ENCODE data around the gene CYP1A2. TPM values are rescaled to one million over a fixed set of nuclear protein-coding genes. Genes with fewer than 3 reads are reported as not detected.

The CYP1A2 gene

GRCh38 chr15:74802862-74803447 is 54.3 kb downstream of the CYP1A2 start:
- Histone ChIP-seq H3K27me3 (ENCODE audit: insufficient read depth, low read length, poor library complexity) (no peaks in the 10 kb centered on the region), H3K4me2 (ENCODE audit: low read length) (no peak overlapping the region), H3K27ac (ENCODE audit: low read depth, low read length) (no peak overlapping the region), H3K79me2 (ENCODE audit: control insufficient read depth, insufficient read depth, low read length) (no peaks in the 10 kb centered on the region), H3K36me3 (ENCODE audit: control insufficient read depth, insufficient read depth, low read length) (peaks cover 11% of the 10 kb centered on the region), H2BK5ac (ENCODE audit: low read length) (no peak overlapping the region), H3K18ac (ENCODE audit: low read length) (no peak overlapping the region), H4K8ac (ENCODE audit: low read depth, low read length) (no peak overlapping the region), H3K56ac (ENCODE audit: low read length) (no peak overlapping the region), H3K4ac (ENCODE audit: low read depth, low read length) (no peak overlapping the region), H3K79me1 (ENCODE audit: low read length) (no peaks in the 10 kb centered on the region), H3K9ac (ENCODE audit: low read length) (no peak overlapping the region), H2BK120ac (ENCODE audit: low read depth, low read length) (no peak overlapping the region), H4K5ac (ENCODE audit: low read length) (no peak overlapping the region), H3K23ac (ENCODE audit: low read length) (no peak overlapping the region), H2AK5ac (ENCODE audit: low read length) (no peak overlapping the region), H3K4me3 (ENCODE audit: low read length) (no peak overlapping the region), H2BK15ac (replicated peaks; ENCODE audit: low read depth) (no peak overlapping the region), H3K4me1 (ENCODE audit: control insufficient read depth, low read depth, low read length) (no peaks in the 10 kb centered on the region)
- no peak for DNase-seq
- no CpG with 5 or more reads among the region's 31 CpGs for WGBS (ENCODE audit: extremely low coverage, insufficient coverage, low lambda C conversion rate)

DNA sequence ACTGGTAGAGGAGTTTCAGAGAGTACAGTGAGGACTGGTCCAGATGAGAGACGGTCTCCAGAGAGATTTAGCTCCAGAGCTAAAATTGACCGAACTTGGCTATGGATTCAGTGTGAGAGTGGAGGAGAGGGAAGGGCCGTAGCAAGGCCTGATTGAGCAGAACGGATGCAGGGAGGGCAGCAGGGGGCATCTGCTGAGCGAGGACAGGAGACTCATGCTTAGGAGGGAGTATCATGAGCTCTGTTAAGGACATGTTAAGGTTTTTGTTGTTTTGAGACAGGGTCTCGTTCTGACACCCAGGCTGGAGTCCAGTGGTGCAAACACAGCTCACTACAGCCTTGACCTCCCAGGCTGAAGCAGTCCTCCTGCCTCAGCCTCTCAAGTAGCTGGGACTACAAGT is 56.3 kb downstream of the CYP1A2 start:
- Histone ChIP-seq H2BK15ac (replicated peaks; ENCODE audit: low read depth) (no peak overlapping the region), H3K4ac (ENCODE audit: low read depth, low read length) (no peak overlapping the region), H2BK120ac (ENCODE audit: low read depth, low read length) (no peak overlapping the region), H3K23ac (ENCODE audit: low read length) (no peak overlapping the region), H3K27me3 (ENCODE audit: insufficient read depth, low read length, poor library complexity) (no peaks in the 10 kb centered on the region), H3K18ac (ENCODE audit: low read length) (no peak overlapping the region), H3K79me1 (ENCODE audit: low read length) (no peaks in the 10 kb centered on the region), H3K56ac (ENCODE audit: low read length) (no peak overlapping the region), H3K79me2 (ENCODE audit: control insufficient read depth, insufficient read depth, low read length) (no peaks in the 10 kb centered on the region), H3K4me1 (ENCODE audit: control insufficient read depth, low read depth, low read length) (no peaks in the 10 kb centered on the region), H3K4me2 (ENCODE audit: low read length) (no peak overlapping the region), H3K9ac (ENCODE audit: low read length) (no peak overlapping the region), H2BK5ac (ENCODE audit: low read length) (no peak overlapping the region), H4K5ac (ENCODE audit: low read length) (no peak overlapping the region), H2AK5ac (ENCODE audit: low read length) (no peak overlapping the region), H3K4me3 (ENCODE audit: low read length) (no peak overlapping the region), H4K8ac (ENCODE audit: low read depth, low read length) (no peak overlapping the region), H3K36me3 (ENCODE audit: control insufficient read depth, insufficient read depth, low read length) (peaks cover 11% of the 10 kb centered on the region), H3K27ac (ENCODE audit: low read depth, low read length) (no peak overlapping the region)
- no peak for DNase-seq
- no CpG with 5 or more reads among the region's 6 CpGs for WGBS (ENCODE audit: extremely low coverage, insufficient coverage, low lambda C conversion rate)

Small RNAs within 50 kb of the gene (small RNA-seq; reads per million reads assigned to genes)
- not detected for gene MIR4513 (ENCODE audit: insufficient read depth)
